ENCODE data around the gene EFCAB8.
A peak's percentile ranks its signal among the peaks of the same experiment; 100 is the strongest.

The EFCAB8 gene, protein sequence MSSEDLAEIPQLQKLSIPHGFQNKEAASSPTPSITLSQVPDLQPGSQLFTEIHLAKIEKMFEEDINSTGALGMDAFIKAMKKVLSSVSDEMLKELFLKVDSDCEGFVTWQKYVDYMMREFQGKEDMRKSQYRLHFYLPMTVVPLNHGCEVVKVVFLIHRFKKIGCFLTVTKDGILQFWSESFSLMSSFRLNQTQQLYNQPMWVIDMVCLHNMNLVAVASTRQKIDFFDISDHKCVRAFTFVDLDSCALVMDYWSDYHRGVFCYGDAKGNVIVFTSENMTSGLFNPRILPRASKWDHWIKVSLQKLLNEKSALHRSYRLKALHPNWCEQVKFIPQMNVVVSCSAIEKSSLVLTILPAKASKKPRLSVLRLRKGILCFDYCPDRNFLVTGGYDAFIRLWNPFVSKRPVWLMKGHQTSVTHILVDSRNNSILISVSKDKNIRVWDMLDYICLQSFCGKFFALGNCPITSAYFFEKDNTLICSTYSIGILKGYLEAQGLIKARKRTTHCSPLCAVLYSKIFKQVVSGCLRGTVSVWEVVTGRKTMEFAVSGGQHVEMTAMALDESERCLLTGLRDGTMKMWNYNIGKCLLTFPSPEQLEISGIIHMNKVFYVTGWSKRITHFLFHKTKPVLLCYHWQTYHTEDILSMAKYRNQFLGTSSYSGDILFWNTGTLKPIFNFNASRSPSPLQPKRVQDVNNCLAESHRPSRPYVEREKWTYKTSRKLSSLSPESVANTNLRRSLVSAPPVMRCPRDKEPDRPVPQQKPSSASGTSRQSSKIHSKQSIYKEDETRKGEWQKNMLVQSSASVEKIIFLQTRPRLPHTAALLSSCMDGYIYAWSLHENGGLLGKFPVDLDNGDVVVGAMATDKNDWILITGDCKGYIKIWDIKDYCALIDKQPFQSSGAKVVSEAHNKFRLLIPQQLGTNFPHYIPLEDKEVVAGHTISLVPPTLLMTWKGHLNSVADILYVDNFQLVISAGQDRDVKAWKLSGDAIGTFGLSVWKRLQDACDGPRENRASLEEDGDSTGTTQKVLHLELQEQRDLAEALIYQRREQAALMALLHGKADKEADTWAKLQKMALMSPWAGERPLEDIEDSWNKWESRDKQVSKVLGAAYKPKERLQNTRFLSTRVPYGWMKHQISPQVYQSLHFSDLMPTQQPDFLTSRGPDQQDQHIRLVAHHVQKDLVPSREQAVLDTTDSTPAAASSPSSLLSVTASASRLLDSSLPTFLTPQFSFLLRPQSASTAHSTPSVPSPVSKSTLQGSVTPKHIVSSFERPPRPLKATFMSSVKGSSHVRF

DNA sequence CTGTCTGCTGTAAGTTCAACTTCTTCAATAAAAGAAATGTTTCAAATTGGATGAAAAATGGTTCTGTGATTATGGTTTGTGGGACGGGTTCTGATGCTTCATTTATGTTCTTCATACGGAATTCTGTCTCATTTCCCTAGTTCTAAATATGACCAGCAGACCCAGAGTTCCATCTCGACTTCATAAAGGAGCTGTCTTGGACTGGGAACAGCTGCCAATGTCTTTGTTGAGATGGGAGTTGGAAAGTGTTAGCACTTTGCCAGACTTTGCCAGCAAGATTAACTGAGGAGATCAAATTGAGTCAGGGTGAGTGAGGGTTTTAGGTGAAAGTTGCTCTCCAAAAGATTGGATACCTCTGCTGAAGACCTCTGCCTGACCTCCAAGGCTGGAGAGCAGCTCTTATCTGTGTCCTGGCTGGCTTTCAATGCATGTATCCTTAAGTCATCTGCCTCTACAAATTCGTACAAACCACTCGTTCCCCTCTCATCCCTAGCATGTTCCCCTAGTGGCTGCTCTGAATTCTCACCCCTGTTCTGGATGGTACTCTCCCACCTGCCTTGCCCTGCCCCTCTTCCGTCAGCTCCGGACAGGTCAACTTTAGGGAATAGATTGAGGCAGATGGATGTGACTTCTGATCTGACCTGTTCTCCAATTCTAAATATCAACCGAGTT lies at the start of gene EFCAB8:
TSS of gene EFCAB8 (plus strand) at position 223 of the 672 bp plus-strand sequence. CDS start 4,870 bp downstream, outside the sequence.
- no peak within 1 kb of the TSS for H3K9ac ChIP-seq (ENCODE audit: low read length in 2 of 2)
- no peak within 1 kb of the TSS for H3K27ac ChIP-seq (ENCODE audit: low read length)
- H3K36me3 ChIP-seq (ENCODE audit: control insufficient read depth in 2 of 2, insufficient read depth in 2 of 2, low read length in 2 of 2) = peaks cover 9 to 16% of the 10 kb centered on the region in 2 donors
- no peak within 1 kb of the TSS for H3K4me3 ChIP-seq (ENCODE audit: low read length in 2 of 2)
- H3K27me3 ChIP-seq (ENCODE audit: control insufficient read depth in 1 of 2, insufficient read depth in 2 of 2, low read length in 2 of 2) = no peaks in the 10 kb centered on the region
- H3K4me1 ChIP-seq (ENCODE audit: control insufficient read depth, insufficient read depth, low read length) = no peaks in the 10 kb centered on the region
- no peaks in the 10 kb centered on the region for H3K9me3 ChIP-seq (ENCODE audit: control insufficient read depth in 2 of 2, low read length in 2 of 2)

DNA sequence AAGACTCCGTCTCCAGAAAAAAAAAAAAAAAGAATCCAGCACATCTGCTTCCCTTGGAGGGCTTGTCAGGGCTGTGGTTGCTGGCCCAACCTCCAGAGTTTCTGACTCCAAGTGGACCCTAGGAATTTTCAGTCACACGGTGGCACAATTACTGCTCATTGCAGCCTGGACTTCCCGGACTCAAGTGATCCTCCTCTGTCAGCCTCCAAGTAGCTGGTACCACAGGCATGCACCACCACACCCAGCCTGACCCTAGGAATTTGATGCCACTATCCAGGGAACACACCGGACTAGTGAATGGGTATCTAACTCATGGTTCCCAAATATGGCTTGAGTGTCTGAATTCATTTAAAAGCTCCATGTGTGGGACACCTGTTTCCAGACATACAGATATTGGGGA lies 48.8 kb upstream of the EFCAB8 start:
- Histone ChIP-seq H3K27me3 (ENCODE audit: control insufficient read depth in 1 of 2, insufficient read depth in 2 of 2, low read length in 2 of 2) (no peaks in the 10 kb centered on the region), H3K4me1 (ENCODE audit: control insufficient read depth, insufficient read depth, low read length) (no peaks in the 10 kb centered on the region), H3K27ac (ENCODE audit: low read length) (no peak overlapping the region), H3K9ac (ENCODE audit: low read length in 2 of 2) (no peak overlapping the region), H3K36me3 (ENCODE audit: control insufficient read depth in 2 of 2, insufficient read depth in 2 of 2, low read length in 2 of 2) (peaks cover 0 to 2% of the 10 kb centered on the region in 2 donors), H3K9me3 (ENCODE audit: control insufficient read depth in 2 of 2, low read length in 2 of 2) (no peaks in the 10 kb centered on the region), H3K4me3 (ENCODE audit: low read length in 2 of 2) (no peak overlapping the region)

DNA sequence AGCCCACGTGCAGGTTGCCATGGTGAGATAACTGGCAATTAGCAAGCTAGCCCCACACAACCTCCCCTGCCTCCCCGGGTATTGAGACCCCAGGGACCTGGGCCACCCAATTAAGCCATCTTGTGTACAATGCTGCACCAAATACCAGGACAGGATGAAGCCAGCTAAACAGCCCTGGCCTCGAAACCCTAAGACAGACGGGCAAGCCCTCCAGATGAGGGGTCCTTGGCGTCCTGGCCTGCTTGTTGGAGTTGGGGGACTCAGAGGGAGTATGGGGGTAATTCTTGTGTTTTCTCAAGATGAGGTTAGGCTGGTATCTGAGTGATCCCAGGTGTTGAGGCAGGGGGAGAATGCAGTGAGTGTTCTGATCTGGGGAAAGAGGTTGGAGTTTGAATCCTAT lies 47.8 kb upstream of the EFCAB8 start:
- Histone ChIP-seq H3K4me3 (ENCODE audit: low read length in 2 of 2) (no peak overlapping the region), H3K27ac (ENCODE audit: low read length) (no peak overlapping the region), H3K36me3 (ENCODE audit: control insufficient read depth in 2 of 2, insufficient read depth in 2 of 2, low read length in 2 of 2) (no peaks in the 10 kb centered on the region), H3K9ac (ENCODE audit: low read length in 2 of 2) (no peak overlapping the region), H3K27me3 (ENCODE audit: control insufficient read depth in 1 of 2, insufficient read depth in 2 of 2, low read length in 2 of 2) (no peaks in the 10 kb centered on the region), H3K9me3 (ENCODE audit: control insufficient read depth in 2 of 2, low read length in 2 of 2) (no peaks in the 10 kb centered on the region), H3K4me1 (ENCODE audit: control insufficient read depth, insufficient read depth, low read length) (no peaks in the 10 kb centered on the region)

DNA sequence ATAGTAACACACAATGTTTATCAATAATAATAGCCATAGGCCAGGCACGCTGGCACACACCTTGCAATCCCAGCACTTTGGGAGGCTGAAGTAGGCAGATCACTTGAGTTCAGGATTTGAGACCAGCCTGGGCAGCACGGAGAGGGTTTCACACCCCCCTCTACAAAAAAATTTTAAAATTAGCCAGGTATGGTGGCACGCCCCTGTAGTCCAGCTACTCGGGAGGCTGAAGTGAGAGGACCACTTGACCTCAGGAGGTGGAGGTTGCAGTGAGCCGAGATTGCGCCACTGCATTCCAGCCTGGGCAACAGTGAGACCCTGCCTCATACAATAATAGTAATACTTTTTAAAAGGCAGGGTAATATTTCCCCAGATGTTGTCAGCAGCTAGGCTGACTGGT lies 46.8 kb upstream of the EFCAB8 start:
- H3K4me1 ChIP-seq (ENCODE audit: control insufficient read depth, insufficient read depth, low read length) = no peaks in the 10 kb centered on the region

DNA sequence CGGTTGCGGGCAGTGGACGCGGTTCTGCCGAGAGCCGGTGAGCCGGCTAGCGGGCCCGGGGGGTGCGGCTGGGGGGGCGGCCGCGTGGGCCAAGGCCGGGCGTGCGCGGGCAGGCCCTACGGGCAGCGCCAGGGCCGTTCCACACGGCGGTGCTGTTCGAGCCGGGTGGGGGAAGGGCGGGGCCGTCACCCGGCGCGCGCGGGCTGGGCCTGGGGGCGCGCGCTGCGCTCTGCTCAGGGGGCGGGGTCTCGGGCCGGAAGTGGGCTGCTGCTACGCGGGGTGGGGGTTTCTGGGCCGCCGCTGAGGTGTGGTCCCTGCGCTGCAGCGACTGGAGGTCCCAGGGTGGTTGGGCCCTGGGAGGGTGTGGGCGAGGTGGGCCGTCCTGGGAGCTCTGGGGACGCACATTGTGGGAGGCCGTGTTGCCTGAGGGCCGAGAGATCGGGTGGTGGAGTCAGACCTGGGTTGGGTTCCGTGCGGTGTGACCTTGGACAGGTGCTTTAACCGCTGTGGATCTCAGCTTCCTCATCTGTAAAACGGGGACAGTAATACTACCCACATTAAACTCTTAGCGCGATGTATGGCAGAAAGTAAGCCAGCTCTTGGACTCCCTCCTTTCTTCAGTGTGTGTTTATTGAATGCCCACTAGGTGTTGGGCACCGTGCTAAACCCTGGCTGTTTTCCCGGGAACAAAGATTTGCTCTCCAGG lies 38.6 kb upstream of the EFCAB8 start:
- Histone ChIP-seq H3K9ac (ENCODE audit: low read length in 2 of 2) (peak overlapping the region; percentile 90 to 95), H3K27me3 (ENCODE audit: control insufficient read depth in 1 of 2, insufficient read depth in 2 of 2, low read length in 2 of 2) (no peaks in the 10 kb centered on the region), H3K27ac (ENCODE audit: low read length) (peak overlapping the region; percentile 93), H3K9me3 (ENCODE audit: control insufficient read depth in 2 of 2, low read length in 2 of 2) (no peaks in the 10 kb centered on the region), H3K4me1 (ENCODE audit: control insufficient read depth, insufficient read depth, low read length) (peaks cover 30% of the 10 kb centered on the region), H3K36me3 (ENCODE audit: control insufficient read depth in 2 of 2, insufficient read depth in 2 of 2, low read length in 2 of 2) (no peaks in the 10 kb centered on the region), H3K4me3 (ENCODE audit: low read length in 2 of 2) (peak overlapping the region; percentile 89 to 96)

More for the DNA sequence above, 46.8 kb upstream of the EFCAB8 start:
- H3K4me3 ChIP-seq (ENCODE audit: low read length in 2 of 2) = no peak overlapping the region
- H3K27me3 ChIP-seq (ENCODE audit: control insufficient read depth in 1 of 2, insufficient read depth in 2 of 2, low read length in 2 of 2) = no peaks in the 10 kb centered on the region
- H3K9ac ChIP-seq (ENCODE audit: low read length in 2 of 2) = no peak overlapping the region
- no peaks in the 10 kb centered on the region for H3K36me3 ChIP-seq (ENCODE audit: control insufficient read depth in 2 of 2, insufficient read depth in 2 of 2, low read length in 2 of 2)
- H3K9me3 ChIP-seq (ENCODE audit: control insufficient read depth in 2 of 2, low read length in 2 of 2) = no peaks in the 10 kb centered on the region
- no peak overlapping the region for H3K27ac ChIP-seq (ENCODE audit: low read length)

DNA sequence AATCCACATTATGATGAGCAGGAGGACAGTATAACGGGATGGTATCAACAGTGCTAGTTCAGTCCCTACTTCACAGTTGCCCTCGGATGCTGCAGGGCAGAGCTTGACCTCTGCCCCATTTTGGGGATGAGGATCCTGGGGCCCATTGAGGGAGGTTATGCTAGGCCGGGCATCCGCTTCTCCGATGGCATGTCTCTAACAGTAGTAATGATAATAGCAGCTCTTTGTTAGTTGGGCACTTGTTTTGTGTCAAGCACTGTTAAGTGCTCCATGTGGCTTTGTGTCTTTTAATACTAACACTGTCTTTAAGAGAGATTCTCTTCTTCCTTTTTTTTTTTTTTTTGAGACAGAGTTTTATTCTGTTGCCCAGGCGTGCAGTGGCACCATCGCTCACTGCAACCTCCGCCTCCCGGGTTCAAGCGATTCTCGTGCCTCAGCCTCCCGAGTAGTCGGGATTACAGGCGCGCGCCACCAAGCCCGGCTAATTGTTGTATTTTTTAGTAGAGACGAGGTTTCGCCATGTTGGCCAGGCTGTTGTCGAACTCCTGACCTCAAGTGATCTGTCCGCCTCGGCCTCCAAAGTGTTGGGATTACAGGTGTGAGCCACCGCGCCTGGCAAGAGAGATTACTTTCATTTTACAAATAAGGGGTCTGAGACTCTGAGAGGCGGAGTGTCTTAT lies 37.9 kb upstream of the EFCAB8 start:
- Histone ChIP-seq H3K9me3 (ENCODE audit: control insufficient read depth in 2 of 2, low read length in 2 of 2) (no peaks in the 10 kb centered on the region), H3K36me3 (ENCODE audit: control insufficient read depth in 2 of 2, insufficient read depth in 2 of 2, low read length in 2 of 2) (peaks cover under 1 to 1% of the 10 kb centered on the region in 2 donors), H3K4me1 (ENCODE audit: control insufficient read depth, insufficient read depth, low read length) (peaks cover 32% of the 10 kb centered on the region), H3K9ac (ENCODE audit: low read length in 2 of 2) (peak overlapping the region; percentile 90 to 95), H3K4me3 (ENCODE audit: low read length in 2 of 2) (peak overlapping the region; percentile 89 to 96), H3K27ac (ENCODE audit: low read length) (peak overlapping the region; percentile 93), H3K27me3 (ENCODE audit: control insufficient read depth in 1 of 2, insufficient read depth in 2 of 2, low read length in 2 of 2) (no peaks in the 10 kb centered on the region)

DNA sequence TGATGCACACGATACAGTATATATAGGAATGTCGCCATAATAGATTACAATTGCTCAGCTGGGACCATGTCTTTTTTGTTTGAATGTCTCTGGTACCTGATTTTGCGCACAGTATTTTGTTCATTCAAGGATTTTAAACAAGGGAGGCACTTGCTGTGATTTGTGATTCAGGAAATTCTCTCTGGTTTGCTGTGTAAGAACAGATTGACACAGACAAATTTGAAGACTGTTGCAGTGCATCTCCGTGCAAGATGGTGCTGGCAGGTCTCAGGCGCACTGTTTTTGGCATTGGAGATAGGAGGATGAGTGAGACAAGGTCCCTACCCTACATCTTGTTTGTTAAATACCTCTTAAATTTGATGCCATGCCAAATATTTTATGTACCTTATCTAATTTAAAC lies 36.5 kb upstream of the EFCAB8 start:
- Histone ChIP-seq H3K9ac (ENCODE audit: low read length in 2 of 2) (no peak overlapping the region), H3K4me1 (ENCODE audit: control insufficient read depth, insufficient read depth, low read length) (peaks cover 32% of the 10 kb centered on the region), H3K27ac (ENCODE audit: low read length) (peak overlapping the region; percentile 46), H3K36me3 (ENCODE audit: control insufficient read depth in 2 of 2, insufficient read depth in 2 of 2, low read length in 2 of 2) (peaks cover 7 to 8% of the 10 kb centered on the region in 2 donors), H3K9me3 (ENCODE audit: control insufficient read depth in 2 of 2, low read length in 2 of 2) (no peaks in the 10 kb centered on the region), H3K4me3 (ENCODE audit: low read length in 2 of 2) (peak overlapping the region in 1 of 2 donors; percentile 89), H3K27me3 (ENCODE audit: control insufficient read depth in 1 of 2, insufficient read depth in 2 of 2, low read length in 2 of 2) (no peaks in the 10 kb centered on the region)

DNA sequence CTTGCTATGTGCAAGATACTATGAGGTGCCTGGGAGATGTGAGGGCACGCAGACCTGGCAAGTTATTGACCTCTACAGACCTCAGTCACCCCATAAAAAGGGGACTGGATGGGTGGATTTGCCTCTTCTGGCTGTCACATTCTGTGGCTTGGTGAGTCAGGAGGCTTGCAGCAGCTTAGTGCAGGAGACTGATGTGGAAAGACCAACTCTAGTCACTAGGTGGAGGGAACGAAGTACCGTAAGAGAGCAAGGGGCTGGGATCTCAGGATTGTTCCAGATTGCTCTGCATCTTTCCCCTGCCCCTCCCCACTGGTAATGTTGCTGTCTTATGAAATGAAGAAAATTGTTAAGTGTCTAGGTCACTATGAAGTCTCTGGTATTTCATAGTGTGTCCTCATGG lies 35.6 kb upstream of the EFCAB8 start:
- peaks cover 7 to 8% of the 10 kb centered on the region in 2 donors for H3K36me3 ChIP-seq (ENCODE audit: control insufficient read depth in 2 of 2, insufficient read depth in 2 of 2, low read length in 2 of 2)
- H3K9me3 ChIP-seq (ENCODE audit: control insufficient read depth in 2 of 2, low read length in 2 of 2) = no peaks in the 10 kb centered on the region
- peak overlapping the region in 1 of 2 donors; percentile 13 for H3K9ac ChIP-seq (ENCODE audit: low read length in 2 of 2)
- H3K4me3 ChIP-seq (ENCODE audit: low read length in 2 of 2) = no peak overlapping the region
- peak overlapping the region; percentile 33 for H3K27ac ChIP-seq (ENCODE audit: low read length)
- peaks cover 32% of the 10 kb centered on the region for H3K4me1 ChIP-seq (ENCODE audit: control insufficient read depth, insufficient read depth, low read length)
- no peaks in the 10 kb centered on the region for H3K27me3 ChIP-seq (ENCODE audit: control insufficient read depth in 1 of 2, insufficient read depth in 2 of 2, low read length in 2 of 2)
